GM21825 (cell line): ENCODE measurements around the gene BDNF.
"Not testable (repeated sequence)": the region's sequence is repeated elsewhere in the genome, so short reads cannot be mapped to it uniquely, and the experiment has no call there.

ENCODE experiments used
- ATAC-seq: cut with Tn5 transposase; IDR thresholded peaks from one replicate; pipeline ENCODE4 v1.9.1; 2021; ENCODE audit warnings: mild to moderate bottlenecking, moderate library complexity; ENCODE audit not compliant: unreplicated experiment

Gene BDNF

GRCh38 chr11:27700351-27701301 lies at the start of gene BDNF:
Gene BDNF, minus strand, starts transcription at chr11:27700455. Its CDS starts 41,891 bp downstream, at chr11:27658564.
- no peak for ATAC-seq

- no peak for ATAC-seq
Observed at GRCh38 chr11:27740362-27741013, 40.2 kb upstream of the BDNF start.

DNA sequence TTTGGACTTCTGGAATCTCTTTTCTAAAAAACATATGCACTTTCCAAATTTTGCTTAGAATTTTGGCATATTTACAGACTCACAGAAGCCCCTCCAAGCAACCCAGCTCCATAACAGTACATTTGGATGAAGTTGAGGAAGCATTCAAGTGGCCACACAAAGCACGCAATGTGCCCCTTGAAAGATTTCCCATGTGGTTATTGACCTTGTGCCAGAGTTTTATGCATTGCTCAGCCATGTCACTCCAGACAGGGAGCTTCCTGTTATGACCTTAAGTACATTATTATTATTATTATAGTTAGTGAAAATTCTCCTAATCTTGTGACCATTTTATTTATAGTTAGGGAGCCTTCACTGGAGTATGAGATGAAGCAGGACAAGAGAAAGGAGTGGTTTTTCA lies 35.0 kb upstream of the BDNF start:
- no peak for ATAC-seq

DNA sequence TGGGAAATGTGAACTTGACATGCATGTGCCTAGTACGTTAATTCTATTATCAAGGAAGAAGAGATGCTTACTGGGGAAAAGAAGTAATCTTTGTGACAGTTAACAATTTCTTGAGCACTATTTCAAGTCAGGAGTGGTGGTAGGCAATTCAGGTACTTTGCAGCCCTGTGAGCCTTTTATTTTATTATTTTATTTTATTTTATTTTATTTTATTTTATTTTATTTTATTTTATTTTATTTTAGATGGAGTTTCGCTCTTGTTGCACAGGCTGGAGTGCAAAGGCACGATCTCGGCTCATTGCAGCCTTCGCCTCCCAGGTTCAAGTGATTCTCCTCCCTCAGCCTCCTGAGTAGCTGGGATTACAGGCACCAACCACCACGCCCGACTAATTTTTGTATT lies 31.5 kb upstream of the BDNF start:
- not testable (repeated sequence) for ATAC-seq

- no peak for ATAC-seq
Observed at GRCh38 chr11:27726981-27727380, 26.7 kb upstream of the BDNF start.

- ATAC-seq, result no peak
Observed at GRCh38 chr11:27723687-27724086, 23.4 kb upstream of the BDNF start.

- no peak for ATAC-seq
Observed at GRCh38 chr11:27722953-27723344, 22.7 kb upstream of the BDNF start.

GRCh38 chr11:27722117-27722952 lies 22.1 kb upstream of the BDNF start:
- ATAC-seq, result no peak

GRCh38 chr11:27721264-27722116 lies 21.2 kb upstream of the BDNF start:
- no peak for ATAC-seq

- ATAC-seq, result no peak
Observed at GRCh38 chr11:27720277-27720830, 20.1 kb upstream of the BDNF start.

DNA sequence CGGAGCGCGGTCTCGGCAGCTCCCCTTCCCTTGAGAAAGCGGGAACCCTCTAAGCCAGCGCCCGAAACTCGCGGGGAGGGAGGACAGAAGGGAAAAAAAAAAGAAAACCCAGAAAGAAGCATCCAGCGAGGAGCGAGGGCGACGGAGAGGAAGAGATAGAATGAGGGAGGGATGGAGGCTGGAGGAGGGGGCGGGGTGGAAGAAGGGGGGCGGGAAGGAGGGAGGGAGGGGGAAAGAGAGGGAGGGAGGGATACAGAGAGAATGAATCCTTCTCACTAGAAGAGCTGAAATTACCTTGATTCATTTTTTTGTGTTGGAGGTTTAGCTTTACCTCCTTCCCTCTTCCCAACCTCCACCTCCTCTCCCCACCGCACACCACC lies 19.3 kb upstream of the BDNF start:
- no peak for ATAC-seq

- ATAC-seq, result no peak
Observed at GRCh38 chr11:27718863-27719545, 18.7 kb upstream of the BDNF start.

- ATAC-seq, result no peak
Observed at GRCh38 chr11:27718346-27718862, 18.1 kb upstream of the BDNF start.

- ATAC-seq, result no peak
Observed at GRCh38 chr11:27717801-27718229, 17.6 kb upstream of the BDNF start.

DNA sequence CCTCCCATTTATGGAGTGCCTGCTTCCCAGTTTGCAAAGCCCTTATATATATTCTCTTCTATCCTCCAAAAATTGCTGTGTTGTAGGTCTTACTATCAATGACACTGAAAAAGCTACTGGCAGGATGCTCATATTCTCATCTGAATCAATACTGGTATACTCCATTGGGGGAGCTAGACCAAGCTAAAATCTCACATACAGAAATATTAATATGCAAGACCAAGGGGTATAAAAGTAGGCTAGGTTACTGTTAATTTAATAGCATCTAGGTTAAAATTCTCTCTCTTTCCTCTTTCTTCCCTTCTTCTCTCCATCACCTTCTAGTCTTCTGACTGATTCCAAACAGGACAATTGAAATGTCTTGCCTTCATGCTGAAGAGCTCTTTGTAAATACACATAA lies 17.1 kb upstream of the BDNF start:
- ATAC-seq, result no peak

DNA sequence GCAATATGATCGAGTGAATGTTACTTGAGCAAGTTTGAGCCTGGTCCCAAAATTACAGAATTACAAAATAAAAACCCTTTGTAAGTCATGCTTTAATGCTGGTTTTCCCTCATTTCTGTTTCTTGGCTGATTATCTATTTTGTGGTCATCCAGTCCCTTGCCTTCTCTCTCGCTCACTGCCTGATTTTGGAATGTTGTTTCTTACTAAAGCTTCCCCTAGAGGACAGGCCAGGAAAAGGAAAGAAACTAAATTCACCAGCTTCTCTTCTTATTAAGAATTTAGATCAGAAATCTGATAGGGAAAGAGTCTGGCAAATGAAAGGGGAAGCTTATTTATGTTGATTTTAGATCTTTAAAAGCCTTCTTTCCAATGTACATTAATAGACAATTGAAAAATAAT lies 16.6 kb upstream of the BDNF start:
- ATAC-seq, result no peak

DNA sequence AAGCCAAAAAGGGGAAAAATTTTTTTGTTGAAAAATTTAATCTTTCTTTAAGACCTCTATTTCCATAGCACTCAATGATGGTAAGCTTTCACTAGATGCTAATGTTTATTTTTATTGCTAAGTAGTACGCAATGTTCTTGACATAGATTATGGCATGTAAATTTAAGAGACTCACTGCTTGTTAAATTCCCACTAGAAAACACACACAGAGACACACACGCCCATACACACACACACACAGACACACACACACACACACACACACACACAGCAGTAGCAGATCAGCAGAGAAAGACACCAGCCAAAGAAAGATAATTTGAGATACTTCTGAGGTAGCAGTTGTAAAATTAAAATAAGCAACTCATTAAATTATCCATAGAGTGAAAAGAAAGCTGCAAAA lies 16.0 kb upstream of the BDNF start:
- ATAC-seq, result no peak

DNA sequence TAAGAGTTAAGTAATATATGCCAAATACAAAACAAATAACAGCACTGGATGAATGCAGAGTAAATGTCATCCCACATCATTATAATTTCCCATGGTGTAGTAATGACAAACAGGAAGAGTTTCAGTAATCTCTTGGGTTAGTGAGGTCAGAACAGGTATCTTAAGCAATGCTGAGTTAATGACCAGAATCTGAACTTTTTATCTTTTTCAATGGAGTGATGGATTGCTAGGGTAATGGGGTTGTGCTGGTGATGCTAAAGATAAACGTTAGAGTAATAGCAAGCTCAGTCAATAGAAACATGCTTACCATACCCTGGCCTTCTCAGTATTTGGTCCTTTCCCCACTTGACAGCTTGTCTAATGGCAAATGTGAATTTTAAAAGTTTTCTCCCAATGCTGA lies 11.5 kb upstream of the BDNF start:
- no peak for ATAC-seq

DNA sequence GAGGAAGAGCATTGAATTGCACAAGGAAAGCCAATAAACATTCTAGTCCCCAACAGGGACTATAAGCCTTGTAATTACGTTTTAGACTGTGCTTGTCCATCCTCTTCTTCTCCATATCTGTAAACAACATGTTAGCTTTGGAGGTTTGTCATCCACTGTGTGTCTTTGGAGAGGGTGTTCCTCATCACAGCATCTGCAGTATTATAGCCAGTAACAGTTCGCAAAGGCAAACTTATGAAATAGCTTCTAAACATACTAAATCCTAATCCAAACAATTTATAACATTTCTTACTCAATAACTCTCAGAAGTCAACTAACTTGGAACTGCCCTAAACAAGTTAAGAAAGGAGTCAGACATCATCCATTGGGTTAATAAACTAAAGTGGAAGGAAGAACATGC lies 10.3 kb upstream of the BDNF start:
- ATAC-seq, result no peak
